Chondrocyte (in vitro differentiated cells): ENCODE data around the gene TP63. TPM values are rescaled to one million over a fixed set of nuclear protein-coding genes. Genes with fewer than 3 reads are reported as not detected.

Experiments
- DNase-seq: peaks from one replicate; pipeline ENCODE4 v3.0.0; 2021; ENCODE audit warnings: mixed read lengths, low spot score
- H3K27ac Mint-ChIP-seq: one replicate; pipeline ENCODE4 v1.8.0; 2021; ENCODE audit warnings: mild to moderate bottlenecking, moderate library complexity, mixed read lengths; ENCODE audit not compliant: unreplicated experiment
- H3K27me3 Mint-ChIP-seq: 2 replicates; pipeline ENCODE4 v1.8.0; 2021; ENCODE audit warnings: low read depth, mixed read lengths
- H3K36me3 Mint-ChIP-seq: 2 replicates; pipeline ENCODE4 v1.8.0; 2021; ENCODE audit warnings: low read depth, mixed read lengths
- H3K4me1 Mint-ChIP-seq: 2 replicates; pipeline ENCODE4 v1.8.0; 2021; ENCODE audit warnings: low read depth, mild to moderate bottlenecking, mixed read lengths
- H3K4me3 Mint-ChIP-seq: one replicate; pipeline ENCODE4 v1.8.0; 2021; ENCODE audit warnings: mild to moderate bottlenecking, moderate library complexity, mixed read lengths; ENCODE audit not compliant: unreplicated experiment
- H3K9me3 Mint-ChIP-seq: 2 replicates; pipeline ENCODE4 v1.8.0; 2021; ENCODE audit warnings: low read depth, mixed read lengths
- CTCF ChIP-seq: fragments of 200-600 bp; sonication (generic); IDR thresholded peaks from 2 replicates; pipeline ENCODE4 v1.5.0; 2021; ENCODE audit warnings: antibody characterized with exemption, mild to moderate bottlenecking, moderate library complexity
- total RNA-seq: library from RNA; stranded (reverse); gene quantifications from 3 replicates; pipeline ENCODE4 v1.2.1, GENCODE V29; 2021

Gene TP63
- total RNA-seq, 1 donor from 2014 or later, result not detected

- no peak for DNase-seq
- Mint-ChIP-seq H3K27ac (no peak overlapping the region), H3K36me3 (no peaks in the 10 kb centered on the region), H3K4me3 (no peak overlapping the region), H3K9me3 (no peaks in the 10 kb centered on the region), H3K27me3 (peaks cover 13% of the 10 kb centered on the region), H3K4me1 (no peaks in the 10 kb centered on the region)
- no peak for TF ChIP-seq CTCF
Observed at GRCh38 chr3:189787191-189787590, 156.0 kb downstream of the TP63 start.

- TF ChIP-seq CTCF, result no peak
- H3K27ac Mint-ChIP-seq, result no peak overlapping the region
- H3K36me3 Mint-ChIP-seq, result no peaks in the 10 kb centered on the region
- no peak for DNase-seq
- H3K4me1 Mint-ChIP-seq, result no peaks in the 10 kb centered on the region
- H3K9me3 Mint-ChIP-seq, result no peaks in the 10 kb centered on the region
- peaks cover 17% of the 10 kb centered on the region for H3K27me3 Mint-ChIP-seq
- H3K4me3 Mint-ChIP-seq, result no peak overlapping the region
Observed at GRCh38 chr3:189787632-189788031, 156.4 kb downstream of the TP63 start.

- Mint-ChIP-seq H3K27ac (no peak overlapping the region), H3K4me3 (no peak overlapping the region), H3K9me3 (no peaks in the 10 kb centered on the region), H3K4me1 (no peaks in the 10 kb centered on the region), H3K36me3 (no peaks in the 10 kb centered on the region), H3K27me3 (peaks cover 22% of the 10 kb centered on the region)
- no peak for DNase-seq
- TF ChIP-seq CTCF, result no peak
Observed at GRCh38 chr3:189789432-189789831, 158.2 kb downstream of the TP63 start.

- no peak overlapping the region for H3K27ac Mint-ChIP-seq
- H3K4me1 Mint-ChIP-seq, result no peaks in the 10 kb centered on the region
- H3K4me3 Mint-ChIP-seq, result no peak overlapping the region
Observed at GRCh38 chr3:189790658-189791057, 159.5 kb downstream of the TP63 start.

GRCh38 chr3:189792046-189792929, 161.1 kb downstream of the TP63 start:
- Mint-ChIP-seq H3K36me3 (no peaks in the 10 kb centered on the region), H3K27me3 (peaks cover 26% of the 10 kb centered on the region), H3K27ac (no peak overlapping the region), H3K4me3 (no peak overlapping the region), H3K4me1 (no peaks in the 10 kb centered on the region), H3K9me3 (no peaks in the 10 kb centered on the region)
- no peak for DNase-seq
- TF ChIP-seq CTCF, result no peak

More at GRCh38 chr3:189790658-189791057, 159.5 kb downstream of the TP63 start:
- Mint-ChIP-seq H3K36me3 (no peaks in the 10 kb centered on the region), H3K9me3 (no peaks in the 10 kb centered on the region), H3K27me3 (peaks cover 26% of the 10 kb centered on the region)
- no peak for TF ChIP-seq CTCF
- no peak for DNase-seq
